ENCODE results near the gene DEPP1.
A peak's percentile ranks its signal among the peaks of the same experiment; 100 is the strongest.

DEPP1 gene

DNA sequence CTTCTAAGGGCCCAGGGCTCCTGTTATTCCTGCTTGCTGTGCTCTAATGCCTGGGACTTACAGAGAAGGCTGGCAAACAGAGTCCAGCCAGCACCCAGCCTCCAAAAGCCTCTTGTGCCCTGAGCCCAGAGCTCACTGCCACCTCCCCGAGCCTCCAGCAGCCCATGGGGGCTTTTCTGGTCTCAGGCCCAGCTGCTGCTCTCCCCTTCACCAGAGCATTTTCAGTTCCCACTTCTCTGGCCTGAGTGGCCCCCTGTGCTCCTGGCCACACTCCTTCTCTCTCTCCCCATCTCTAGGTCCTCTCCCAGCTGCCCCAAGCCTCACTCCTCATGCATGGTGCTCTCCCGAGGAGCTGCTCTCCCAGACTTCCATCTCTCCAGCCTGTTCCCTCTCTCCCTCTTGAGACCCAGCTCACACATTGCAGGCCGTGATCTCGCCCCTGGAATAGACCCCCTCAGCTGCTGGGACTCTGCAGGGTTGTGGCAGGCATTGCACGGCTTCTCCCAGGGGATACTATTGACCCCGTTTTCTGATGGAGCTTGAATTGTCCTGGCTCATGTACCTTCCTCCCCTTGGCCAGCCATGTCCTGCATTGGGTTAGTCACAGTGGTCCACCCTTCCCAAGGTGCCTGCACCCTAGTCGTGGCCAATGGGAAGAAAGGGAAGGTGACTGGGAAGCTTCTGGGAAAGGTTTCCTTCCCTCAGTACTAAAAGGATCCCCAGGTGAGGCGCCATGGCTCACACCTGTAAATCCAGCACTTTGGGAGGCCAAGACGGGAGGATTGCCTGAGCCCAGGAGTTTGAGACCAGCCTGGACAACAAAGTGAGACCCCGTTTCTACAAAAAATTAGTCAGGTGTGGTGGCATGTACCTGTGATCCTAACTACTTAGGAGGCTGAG is 28.0 kb downstream of the DEPP1 start:
- no peak for DNase-seq

DNA sequence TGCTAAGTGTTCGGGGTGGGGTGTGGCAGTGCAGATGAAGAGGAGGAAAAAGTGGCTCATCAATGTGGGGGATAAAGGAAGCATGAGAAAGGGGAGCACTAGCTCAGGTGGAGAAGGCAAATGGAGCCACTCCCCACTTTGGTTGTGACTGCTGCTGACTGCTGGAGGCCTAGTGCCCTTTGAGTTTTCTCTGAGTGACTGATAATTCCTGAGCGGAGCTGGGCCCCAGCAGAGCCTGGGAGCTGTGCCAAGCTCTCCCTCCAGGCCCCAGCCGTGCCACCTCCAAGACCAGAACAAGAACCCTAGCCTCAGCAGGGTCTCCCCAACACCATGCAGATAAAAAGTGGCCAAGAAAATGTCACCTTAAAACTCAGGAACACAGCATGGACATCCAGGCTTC is 28.7 kb downstream of the DEPP1 start:
- DNase-seq = no peak

DNA sequence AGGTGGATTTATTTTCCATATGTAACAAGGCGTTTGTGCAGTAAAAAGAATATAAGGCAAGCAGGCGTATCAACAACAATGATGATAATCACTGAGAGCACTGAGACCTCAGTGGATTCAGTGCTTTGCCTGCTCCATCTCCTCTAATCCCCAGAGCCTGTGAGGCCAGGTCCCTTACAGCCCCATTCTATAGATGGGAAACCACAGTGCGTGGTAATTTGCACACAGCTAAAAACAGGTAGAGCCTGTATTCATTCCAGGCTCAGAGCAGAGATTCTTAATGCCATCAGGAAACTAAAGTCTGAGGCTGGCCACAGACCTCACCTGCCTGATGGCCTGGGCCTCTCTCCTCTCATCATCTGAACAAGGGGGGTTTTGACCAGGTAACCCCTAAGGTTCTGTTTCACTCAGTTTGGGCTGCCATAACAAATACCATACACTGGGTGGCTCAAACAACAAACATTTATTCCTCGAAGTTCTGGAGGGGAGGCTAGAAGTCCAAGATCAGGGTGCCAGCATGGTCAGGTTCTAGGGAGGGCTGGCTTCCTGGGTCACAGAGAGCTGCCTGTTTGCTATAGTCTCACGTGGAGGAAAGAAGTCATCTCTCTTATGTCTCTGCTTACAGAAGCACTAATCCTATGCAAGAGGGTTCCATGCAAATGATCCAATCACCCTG is 29.3 kb downstream of the DEPP1 start:
- no peak for DNase-seq

DNA sequence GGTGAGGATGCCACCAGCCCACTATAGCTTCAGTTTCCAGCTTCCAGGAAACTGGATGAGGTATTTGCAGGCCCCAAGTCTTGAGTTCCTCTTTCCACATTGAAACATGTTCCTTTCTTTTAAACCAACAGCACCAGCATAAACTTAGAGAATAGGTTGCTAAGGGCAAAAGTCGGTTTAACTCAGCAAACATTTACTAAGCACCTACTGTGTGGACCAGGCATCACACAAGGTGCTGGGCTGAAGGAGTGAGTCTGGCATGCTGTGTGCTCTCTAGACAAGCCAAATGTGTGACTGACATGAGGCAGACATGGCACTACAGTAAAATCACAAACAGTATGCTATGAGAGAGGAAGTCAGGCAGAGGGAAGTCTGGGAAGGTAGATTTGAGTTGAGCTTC is 30.0 kb downstream of the DEPP1 start:
- peak; percentile 59 for DNase-seq

DNA sequence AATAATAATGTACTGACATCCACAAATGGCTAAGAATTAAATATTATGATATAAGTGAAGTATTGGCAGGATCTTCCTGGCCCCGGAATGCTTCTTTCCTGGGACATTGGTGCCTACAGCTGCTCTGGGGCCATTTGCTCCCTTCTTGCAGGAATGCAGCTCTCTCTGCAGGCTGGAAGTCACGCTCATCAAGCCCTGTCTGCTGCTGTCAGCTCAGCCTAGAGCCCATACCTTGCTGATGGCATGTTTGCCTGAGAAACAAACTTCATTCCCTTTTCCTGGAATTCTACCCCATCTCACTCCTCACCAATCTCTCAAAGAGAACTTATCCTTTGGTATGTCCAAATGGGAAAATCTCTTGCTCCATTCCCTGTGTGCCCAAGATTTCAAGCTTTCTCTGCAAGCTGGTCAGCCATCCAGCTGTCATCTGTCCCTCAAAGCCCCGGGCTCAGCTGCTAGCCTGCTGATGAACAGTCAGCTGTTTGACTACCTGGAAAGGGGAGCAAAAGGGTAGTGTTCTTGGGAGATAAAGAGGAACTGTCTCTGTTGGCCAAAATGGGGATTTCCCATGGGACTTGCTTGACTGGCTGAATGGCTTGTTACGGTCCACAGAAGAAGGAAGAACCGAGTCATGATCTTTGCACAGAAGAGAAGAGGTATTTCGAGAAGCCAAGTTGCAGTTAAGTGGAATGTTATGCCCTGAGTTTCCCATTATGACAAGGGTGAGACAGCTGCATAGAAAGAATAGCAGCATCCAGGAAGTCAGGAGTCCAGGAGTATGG is 31.0 kb downstream of the DEPP1 start:
- DNase-seq = peak; percentile 62

DNA sequence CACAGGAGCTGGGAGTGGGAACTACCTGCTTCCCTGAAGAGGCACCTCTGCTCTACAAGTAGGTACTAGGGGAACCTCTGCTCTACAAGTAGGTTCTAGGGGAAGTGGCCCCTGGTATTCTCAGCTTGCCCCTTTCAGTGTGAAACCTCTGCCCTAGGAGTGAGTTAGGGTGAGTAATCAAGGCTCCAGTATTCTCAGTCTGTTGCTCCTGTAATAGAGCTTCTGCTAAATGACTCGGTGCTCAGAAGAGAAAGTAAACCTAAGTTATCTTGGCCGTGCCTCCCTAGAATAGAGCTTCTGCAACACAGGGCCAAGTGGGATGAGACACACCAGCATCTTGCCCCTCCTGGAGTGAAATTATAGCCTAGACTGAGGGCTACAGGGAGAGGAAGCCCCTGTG is 32.4 kb downstream of the DEPP1 start:
- no peak for DNase-seq

DNA sequence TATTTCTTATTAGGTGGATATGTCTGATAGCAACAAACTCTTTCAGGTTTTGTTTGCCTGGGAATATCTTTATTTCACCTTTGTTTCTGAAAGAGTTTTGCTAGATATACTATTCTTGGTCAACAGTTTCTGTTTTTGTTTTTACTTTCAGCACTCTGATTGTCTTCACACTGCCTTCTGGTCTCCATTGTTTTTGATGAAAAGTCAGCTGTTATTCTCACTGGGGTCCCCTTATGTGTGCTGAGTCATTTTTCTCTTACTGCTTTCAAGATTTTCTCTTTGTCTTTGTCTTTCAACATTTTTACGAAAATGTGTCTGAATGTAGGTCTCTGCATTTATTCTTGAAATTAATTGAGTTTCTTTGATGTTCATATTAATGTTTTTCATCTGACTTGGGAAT is 34.3 kb downstream of the DEPP1 start:
- DNase-seq = no peak

DNA sequence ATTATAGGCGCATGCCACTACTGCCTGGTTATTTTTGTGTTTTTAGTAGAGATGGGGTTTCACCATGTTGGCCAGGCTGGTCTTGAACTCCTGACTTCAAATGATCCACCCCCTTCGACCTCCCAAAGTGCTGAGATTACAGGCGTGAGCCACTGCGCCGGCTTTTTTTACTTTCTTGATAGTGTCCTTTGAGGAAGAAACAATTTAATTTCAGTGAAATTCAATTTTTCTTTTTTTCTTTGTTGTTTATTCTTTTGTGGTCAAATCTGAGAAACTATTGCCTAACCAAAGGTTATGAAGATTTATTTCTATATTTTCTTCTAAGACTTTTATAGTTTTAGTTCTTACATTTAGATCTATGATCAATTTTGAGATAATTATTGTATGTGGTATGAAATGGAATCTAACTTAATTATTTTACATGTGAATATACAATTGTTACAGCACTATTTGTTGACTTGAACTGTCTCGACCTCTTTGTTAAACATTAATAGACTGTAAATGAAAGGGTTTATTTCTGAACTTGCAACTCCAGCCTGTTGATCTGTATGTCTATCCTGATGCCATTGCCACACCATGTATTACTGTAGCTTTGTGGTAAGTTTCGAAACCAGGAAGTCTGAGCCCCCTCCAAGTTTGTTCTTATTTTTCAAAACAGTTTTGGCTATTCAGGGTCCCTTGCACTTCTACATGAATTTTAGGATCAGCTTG is 38.8 kb downstream of the DEPP1 start:
- DNase-seq = peak; percentile 78

DNA sequence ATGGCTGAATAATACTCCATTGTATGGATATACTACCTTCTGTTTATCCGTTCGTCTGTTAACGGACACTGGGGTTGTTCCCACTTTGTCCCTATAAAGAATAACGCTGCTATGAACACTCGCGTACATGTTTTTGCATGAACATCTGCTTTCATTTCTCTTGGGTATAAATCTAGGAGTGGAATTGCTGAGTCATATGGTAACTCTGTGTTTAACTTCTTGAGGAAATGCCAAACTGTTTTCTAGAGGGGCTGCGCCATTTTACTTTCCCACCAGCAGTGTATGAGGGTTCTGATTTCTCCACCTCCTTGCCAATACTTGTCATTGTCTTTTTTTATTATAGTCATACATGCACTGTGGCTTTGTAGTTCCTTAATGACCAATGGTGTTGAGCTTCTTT is 39.7 kb downstream of the DEPP1 start:
- DNase-seq = no peak

DNA sequence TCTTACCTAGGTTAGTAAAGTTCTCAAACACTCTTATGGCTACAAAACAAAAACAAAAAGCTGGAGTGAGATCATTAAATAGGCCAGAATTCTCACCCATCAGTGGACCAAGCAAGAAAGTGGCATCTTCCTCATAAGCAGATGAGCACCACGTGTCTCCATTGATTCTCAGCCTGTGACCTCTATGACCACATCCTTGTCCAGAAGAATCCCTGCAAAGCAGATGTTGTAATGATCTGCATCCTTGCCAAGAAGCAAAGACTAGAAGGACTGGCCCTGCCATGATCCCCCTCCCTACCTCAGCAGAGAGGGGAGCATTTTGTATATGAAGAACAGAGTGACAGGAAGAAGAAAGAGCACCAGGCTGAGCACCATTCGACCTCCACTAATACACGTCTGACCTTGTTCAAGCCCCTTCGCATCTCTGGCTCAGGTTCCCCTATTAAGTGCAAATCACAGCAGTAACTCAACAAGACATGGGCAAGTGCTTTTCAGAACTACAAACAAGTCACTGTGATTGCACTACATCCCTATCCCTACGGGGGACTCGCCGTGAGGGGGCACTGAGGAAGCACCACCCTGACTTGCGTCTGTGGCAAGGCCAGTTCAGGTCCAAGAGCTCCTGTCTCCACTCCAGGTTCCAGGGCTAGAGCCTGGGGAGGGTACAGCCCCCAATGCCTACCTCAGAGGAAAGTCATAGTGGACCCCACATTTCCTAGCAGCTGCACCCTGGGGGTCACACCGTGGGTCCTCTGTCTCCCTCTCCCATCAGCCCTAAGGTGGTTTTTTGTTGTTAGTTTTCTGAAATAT is 41.2 kb downstream of the DEPP1 start:
- no peak for DNase-seq

DNA sequence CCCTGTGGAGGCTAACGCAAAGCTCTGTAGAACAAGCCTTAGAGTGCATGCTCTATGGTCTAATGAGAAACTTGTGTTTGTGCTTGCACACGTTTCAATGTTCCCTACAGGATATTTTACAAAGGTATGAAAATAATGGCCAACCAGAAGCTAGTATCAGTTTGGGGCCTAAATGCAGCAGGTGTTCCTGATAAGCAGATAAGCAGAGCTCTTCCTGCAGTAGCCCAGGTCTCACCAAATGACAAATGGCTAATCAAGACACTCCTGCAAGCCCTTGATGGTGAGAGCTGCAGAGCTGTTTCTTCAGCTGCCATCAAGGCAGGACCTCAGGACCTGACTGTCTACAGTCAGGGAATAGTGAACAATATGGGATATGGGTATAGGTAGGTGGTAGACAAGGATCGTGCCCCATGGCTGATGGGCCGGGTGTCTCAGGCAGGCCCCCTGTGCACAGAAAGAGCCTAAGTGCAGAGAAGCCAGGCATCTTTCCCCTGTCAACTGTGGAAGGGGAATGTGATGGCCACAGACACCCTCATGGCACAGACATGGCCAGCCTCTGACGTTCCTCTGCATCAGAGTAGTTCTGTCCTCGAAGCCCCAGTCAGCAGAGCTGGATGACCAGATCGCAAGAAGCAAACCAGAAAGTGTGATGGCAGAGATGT is 42.2 kb downstream of the DEPP1 start:
- no peak for DNase-seq

DNA sequence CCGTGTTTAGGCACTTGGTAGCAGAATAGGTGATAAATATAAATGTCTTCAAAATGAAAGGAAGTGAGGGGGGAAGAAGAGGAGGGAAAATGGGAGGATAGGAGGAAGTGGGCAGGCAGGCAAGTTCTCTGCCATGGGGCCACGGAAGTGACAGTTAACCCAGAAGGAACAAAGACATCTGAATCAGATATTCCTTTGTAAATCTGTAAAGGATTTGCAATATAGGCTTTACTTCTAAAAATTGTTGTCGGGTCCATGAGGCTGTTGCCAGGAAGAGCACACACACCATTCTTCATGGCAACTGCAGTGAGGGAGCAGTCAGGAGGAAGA is 42.7 kb downstream of the DEPP1 start:
- DNase-seq = peak; percentile 83

DNA sequence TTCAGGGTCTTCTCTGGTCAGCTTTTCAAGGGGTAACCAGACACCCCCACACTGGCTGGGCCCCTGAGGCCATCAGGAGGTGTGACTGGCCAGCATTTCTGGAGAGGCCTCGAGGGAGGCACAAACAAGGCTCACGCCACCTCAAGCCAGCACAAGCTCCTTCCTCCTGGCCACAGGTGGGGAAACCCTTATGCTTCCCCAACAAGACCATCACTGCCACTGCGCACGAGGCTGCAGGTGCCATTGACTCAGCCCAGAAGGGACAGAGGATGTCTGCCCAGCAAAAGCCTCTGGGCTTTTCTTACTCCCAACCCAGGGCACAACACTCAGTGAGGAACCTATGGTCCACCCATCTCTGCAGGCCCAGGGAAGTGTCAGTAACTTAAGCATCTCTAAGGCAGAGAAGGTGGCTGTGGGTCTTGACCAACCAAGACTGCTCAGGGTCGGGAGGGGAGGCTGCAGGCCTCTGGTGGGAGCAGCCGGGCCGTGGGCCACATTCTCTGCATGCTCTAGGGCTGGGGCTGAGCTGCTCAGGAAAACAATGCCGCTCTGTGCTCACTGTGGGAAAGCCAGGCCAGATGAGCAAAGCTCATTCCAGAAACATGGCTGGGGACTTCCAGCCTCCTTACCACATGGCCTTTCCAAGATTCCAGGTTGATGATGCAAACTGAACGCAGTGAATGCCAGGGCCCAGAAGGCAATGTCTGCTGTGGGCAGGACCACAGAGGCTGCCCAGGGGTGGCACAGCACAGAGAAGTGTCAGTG is 43.2 kb downstream of the DEPP1 start:
- DNase-seq = no peak

DNA sequence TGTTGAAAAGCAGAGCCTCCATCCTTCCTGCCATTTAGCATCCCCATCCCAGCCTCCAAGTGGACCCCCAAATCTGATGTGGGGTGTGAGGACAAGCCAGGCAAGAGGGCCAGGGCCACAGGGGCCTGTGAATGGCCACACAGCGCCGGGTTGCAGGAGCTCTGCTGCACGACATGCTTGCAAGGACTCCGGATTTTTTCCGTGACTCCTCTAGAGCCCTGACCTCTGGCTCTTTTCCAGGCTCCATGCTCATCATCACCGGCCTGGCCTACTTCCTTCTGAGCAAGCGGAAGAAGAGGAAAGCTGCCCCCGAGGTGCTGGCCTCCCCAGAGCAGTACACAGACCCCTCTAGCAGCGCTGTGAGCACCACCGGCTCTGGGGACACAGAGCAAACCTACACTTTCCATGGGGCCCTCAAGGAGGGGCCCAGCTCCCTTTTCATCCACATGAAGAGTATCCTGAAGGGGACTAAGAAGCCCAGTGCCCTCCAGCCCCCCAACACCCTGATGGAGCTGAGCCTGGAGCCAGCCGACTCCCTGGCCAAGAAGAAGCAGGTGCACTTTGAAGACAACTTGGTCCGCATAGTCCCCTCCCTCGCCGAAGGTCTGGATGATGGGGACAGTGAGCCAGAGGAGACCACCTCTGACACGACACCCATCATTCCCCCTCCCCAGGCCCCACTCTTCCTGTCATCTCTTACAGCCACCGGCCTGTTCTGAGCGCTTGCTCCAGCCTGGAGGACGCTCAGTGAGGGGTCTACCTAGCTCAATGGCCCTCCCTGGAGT is 44.0 kb downstream of the DEPP1 start:
- DNase-seq = no peak

DNA sequence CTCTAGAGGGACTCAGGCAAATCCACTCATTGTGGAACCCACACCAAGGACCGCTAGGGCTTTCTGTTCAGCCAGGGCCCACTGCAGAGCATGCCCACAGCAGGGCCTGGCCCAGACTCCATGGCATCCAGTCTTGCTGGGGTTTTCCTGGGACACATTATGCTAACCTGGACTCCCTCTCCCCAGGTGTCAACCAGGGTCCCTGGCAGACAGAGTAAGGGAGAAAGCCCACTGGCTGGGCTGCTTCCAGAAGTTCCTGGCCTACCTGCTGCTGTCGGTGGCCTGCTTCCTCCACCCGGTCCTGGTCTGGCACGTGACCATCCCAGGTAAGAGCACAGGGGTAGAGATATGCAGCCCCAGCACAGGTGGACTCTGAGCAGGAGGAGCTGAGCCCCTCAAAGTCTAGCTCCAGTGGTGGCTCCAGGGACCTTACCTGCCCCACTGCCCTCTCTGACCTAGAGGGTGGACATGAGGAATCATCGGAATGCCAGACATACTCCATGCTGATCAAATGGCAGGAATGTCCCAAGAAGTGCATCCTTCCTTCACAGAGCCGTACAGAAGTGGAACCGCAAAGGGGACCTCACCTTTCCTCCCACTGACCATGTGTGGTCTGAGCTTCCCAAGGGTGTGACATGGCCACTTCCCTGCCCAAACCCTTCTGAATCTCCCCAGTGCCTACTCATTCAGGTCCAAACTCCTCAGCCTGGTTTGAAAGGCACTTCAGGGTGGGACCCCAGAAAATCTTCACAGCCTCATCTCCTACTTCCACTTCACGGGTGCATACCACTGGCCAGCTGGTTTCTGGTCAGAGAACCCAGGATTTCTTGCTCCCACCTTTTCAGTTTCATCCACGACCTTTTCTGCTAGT is 44.9 kb downstream of the DEPP1 start:
- DNase-seq = no peak

DNA sequence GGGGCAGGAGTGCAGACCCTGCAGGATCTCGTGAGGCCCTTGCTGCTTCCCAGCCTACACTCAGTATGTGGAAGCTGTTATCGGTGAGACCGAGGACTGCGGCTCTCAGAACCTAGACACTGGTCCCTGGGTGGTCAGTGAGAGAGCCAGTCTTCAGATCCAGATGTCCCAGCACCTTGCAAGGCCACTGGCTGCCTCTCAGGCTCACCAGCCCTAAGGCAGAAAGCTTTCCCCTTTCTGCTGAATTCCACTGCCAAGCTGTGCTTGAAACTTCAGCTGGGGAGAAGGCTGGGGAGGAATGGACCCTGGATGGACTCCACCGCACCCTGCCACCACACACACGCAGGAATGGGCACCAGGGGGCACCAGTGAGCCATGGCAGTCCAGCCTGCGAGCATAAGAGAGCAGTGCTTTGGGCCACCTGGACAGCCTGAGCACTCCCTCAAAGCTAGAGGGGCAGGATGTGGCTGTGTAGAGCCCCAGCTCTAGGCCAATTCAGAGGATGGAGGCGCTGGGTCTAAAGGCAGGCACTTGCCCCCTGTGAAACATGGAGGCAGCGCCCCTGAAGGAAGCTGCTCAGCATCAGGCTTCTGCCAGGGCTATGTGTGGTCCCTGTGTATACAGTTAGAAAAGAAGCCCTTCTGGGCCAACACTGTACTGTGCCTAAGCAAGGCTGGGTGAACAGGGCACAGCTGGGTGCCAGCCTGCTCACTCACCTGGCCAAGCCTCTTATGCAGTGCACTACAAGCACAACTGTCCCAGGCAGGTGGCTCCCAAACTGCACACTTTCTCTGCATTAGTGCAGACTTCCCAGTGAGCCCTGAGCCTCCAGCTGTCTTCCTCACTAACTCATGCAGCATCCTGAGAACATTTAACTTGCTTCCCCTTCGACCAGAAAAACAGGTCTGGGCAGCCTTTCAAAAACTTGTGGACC is 45.8 kb downstream of the DEPP1 start:
- DNase-seq = peak; percentile 58

DNA sequence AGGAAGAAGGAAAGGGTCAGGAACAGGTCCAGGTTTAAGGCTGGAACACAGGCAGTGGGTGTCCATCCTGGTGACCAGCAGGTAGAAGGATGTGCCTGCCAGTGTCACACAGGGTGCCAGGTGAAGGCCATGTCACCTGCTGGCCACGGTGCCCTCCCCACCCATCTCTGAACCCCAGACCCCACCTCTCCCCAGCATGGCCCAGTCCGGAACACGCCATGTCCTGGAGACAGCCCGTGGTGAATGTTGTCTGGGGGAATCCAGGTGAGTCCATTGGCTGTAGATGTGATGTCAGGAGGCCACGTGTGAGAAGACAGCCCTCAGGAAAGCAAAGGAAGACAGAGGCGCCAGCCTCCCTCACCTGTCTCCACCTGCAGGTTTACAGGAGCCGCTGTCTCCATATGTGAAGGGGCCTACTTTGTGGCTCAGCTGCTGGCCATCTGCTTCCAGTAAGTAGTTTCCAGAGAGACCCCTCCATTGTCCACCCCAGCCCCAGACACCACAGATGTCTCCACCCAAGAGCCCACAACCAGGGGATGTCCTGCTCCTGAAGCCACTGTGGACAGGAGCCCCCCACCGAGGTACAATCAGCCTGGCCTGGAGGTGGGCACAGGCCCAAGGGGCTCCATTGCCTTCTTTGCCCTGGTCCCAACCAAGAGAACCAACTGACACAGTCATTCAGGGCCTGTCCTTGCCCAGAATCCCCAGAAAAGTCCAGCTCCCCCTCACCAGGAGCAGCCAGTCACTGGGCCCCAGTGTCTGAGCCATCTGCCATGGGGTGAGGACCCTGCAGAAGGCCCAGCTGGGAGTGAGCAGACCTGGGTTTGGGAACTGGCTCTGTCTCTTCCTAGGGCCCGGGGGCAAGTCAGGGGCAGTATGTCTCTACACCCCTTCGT is 46.7 kb downstream of the DEPP1 start:
- no peak for DNase-seq

Data from GF-D8 (cell line).